HEK293 (cell line): ENCODE data around the gene BTRC.
"Not testable (repeated sequence)": the region's sequence is repeated elsewhere in the genome, so short reads cannot be mapped to it uniquely, and the experiment has no call there.

Experiments
- CTCF ChIA-PET: fragments of 350-600 bp; formaldehyde crosslinking; extraction: SDS; loops from one replicate; lab custom pipeline; 2021; ENCODE audit warnings: antibody characterized with exemption; lab: Yijun Ruan, JAX
- POLR2A ChIA-PET: fragments of 300-600 bp; formaldehyde crosslinking; extraction: SDS; loops from one replicate; lab custom pipeline; 2020; ENCODE audit warnings: antibody characterized with exemption, inconsistent platforms; lab: Yijun Ruan, JAX
- H3K27ac ChIP-seq: fragments of 200-500 bp; sonication (Bioruptor generic); 2 replicates; pipeline ENCODE4 v1.5.1; 2014; ENCODE audit warnings: low read depth, low read length, control low read depth, inconsistent platforms; ENCODE audit errors: extremely low read depth
- H3K36me3 ChIP-seq, 2 experiments: fragments of 200-500 bp in 1 of 2; sonication (Bioruptor generic) in 1 of 2; 1 replicate in 1 of 2; 2 replicates in 1 of 2; pipeline ENCODE4 v1.5.1; 2014 to 2017; ENCODE audit warnings: inconsistent platforms in 2 of 2, low read length in 2 of 2; ENCODE audit not compliant: control insufficient read depth in 2 of 2, insufficient read depth in 1 of 2
- H3K4me1 ChIP-seq: fragments of 200-500 bp; sonication (Bioruptor generic); 2 replicates; pipeline ENCODE4 v1.5.1; 2014; ENCODE audit warnings: mild to moderate bottlenecking, low read length, inconsistent platforms; ENCODE audit not compliant: control insufficient read depth, insufficient read depth
- H3K4me3 ChIP-seq: 2 replicates; pipeline ENCODE4 v1.5.1; 2011; ENCODE audit warnings: low read depth, mild to moderate bottlenecking, control low read depth, low read length, moderate library complexity
- H3K9me3 ChIP-seq: fragments of 200-500 bp; sonication (Bioruptor generic); 2 replicates; pipeline ENCODE4 v1.5.1; 2014; ENCODE audit warnings: low read depth, low read length, inconsistent platforms; ENCODE audit not compliant: control insufficient read depth, insufficient read depth
- GLI4 ChIP-seq: fragments of 450-650 bp; formaldehyde crosslinking; IDR thresholded peaks from 2 replicates; pipeline ENCODE4 v1.5.1; 2016; ENCODE audit warnings: missing biosample characterization, missing genetic modification characterization
- GLIS1 ChIP-seq: fragments of 450-650 bp; formaldehyde crosslinking; IDR thresholded peaks from 2 replicates; pipeline ENCODE4 v1.5.1; 2016; ENCODE audit warnings: missing biosample characterization, missing genetic modification characterization
- HOXD13 ChIP-seq: sonication (generic); formaldehyde crosslinking; IDR thresholded peaks from 2 replicates; pipeline ENCODE4 v1.8.0; 2022; ENCODE audit warnings: missing genetic modification reagents, borderline replicate concordance
- KLF1 ChIP-seq: fragments of 450-650 bp; formaldehyde crosslinking; IDR thresholded peaks from 2 replicates; pipeline ENCODE4 v1.5.1; 2016; ENCODE audit warnings: missing biosample characterization, missing genetic modification characterization
- KLF8 ChIP-seq: fragments of 450-650 bp; formaldehyde crosslinking; IDR thresholded peaks from 2 replicates; pipeline ENCODE4 v1.5.1; 2016; ENCODE audit warnings: missing biosample characterization, missing genetic modification characterization
- MEIS1 ChIP-seq: sonication (generic); formaldehyde crosslinking; IDR thresholded peaks from 2 replicates; pipeline ENCODE4 v1.8.1; 2022; ENCODE audit warnings: missing genetic modification reagents, mild to moderate bottlenecking, borderline replicate concordance
- OVOL3 ChIP-seq: fragments of 450-650 bp; formaldehyde crosslinking; IDR thresholded peaks from 2 replicates; pipeline ENCODE4 v1.5.1; 2016; ENCODE audit warnings: missing biosample characterization, missing genetic modification characterization
- SP7 ChIP-seq: fragments of 450-650 bp; formaldehyde crosslinking; IDR thresholded peaks from 2 replicates; pipeline ENCODE4 v1.5.1; 2016; ENCODE audit warnings: missing biosample characterization, missing genetic modification characterization
- ZEB2 ChIP-seq: fragments of 450-650 bp; formaldehyde crosslinking; IDR thresholded peaks from 2 replicates; pipeline ENCODE4 v1.5.1; 2016; ENCODE audit warnings: missing biosample characterization, missing genetic modification characterization
- ZFHX2 ChIP-seq: fragments of 450-650 bp; formaldehyde crosslinking; conservative IDR thresholded peaks from 2 replicates; pipeline ENCODE4 v1.5.1; 2016; ENCODE audit warnings: missing biosample characterization, missing genetic modification characterization
- ZFP69B ChIP-seq: fragments of 450-650 bp; formaldehyde crosslinking; IDR thresholded peaks from 2 replicates; pipeline ENCODE4 v1.5.1; 2016; ENCODE audit warnings: missing biosample characterization, missing genetic modification characterization
- ZNF350 ChIP-seq: fragments of 450-650 bp; formaldehyde crosslinking; IDR thresholded peaks from 2 replicates; pipeline ENCODE4 v1.5.0; 2017; ENCODE audit warnings: missing biosample characterization, mild to moderate bottlenecking, missing genetic modification characterization
- ZNF391 ChIP-seq: fragments of 450-650 bp; formaldehyde crosslinking; IDR thresholded peaks from 2 replicates; pipeline ENCODE4 v1.5.1; 2016; ENCODE audit warnings: low read depth, missing biosample characterization, missing genetic modification characterization, borderline replicate concordance
- ZNF426 ChIP-seq: fragments of 450-650 bp; formaldehyde crosslinking; IDR thresholded peaks from 2 replicates; pipeline ENCODE4 v1.5.1; 2017; ENCODE audit warnings: missing biosample characterization, missing genetic modification characterization, mild to moderate bottlenecking, inconsistent platforms, moderate library complexity
- ZNF549 ChIP-seq: fragments of 450-650 bp; IDR thresholded peaks from 2 replicates; pipeline ENCODE4 v1.5.1; 2018; ENCODE audit warnings: missing biosample characterization, missing genetic modification characterization, mild to moderate bottlenecking, inconsistent platforms, moderate library complexity
- ZNF600 ChIP-seq: fragments of 450-650 bp; formaldehyde crosslinking; IDR thresholded peaks from 2 replicates; pipeline ENCODE4 v1.5.1; 2016; ENCODE audit warnings: missing biosample characterization, missing genetic modification characterization
- ZNF621 ChIP-seq: fragments of 450-650 bp; formaldehyde crosslinking; IDR thresholded peaks from 2 replicates; pipeline ENCODE4 v1.5.1; 2017; ENCODE audit warnings: missing biosample characterization, missing genetic modification characterization
- ZNF768 ChIP-seq: fragments of 450-650 bp; formaldehyde crosslinking; IDR thresholded peaks from 2 replicates; pipeline ENCODE4 v1.5.1; 2018; ENCODE audit warnings: missing biosample characterization, mild to moderate bottlenecking, missing genetic modification characterization
- ZSCAN30 ChIP-seq: fragments of 450-650 bp; IDR thresholded peaks from 2 replicates; pipeline ENCODE4 v1.5.1; 2018; ENCODE audit warnings: missing biosample characterization, mild to moderate bottlenecking, missing genetic modification characterization, moderate library complexity
- TF ChIP-seq, protein P1 (sequence below): fragments of 450-650 bp; formaldehyde crosslinking; IDR thresholded peaks from 2 replicates; pipeline ENCODE4 v1.5.1; 2016; ENCODE audit warnings: missing biosample characterization, missing genetic modification characterization
- TF ChIP-seq, protein P2 (sequence below): fragments of 450-650 bp; formaldehyde crosslinking; IDR thresholded peaks from 2 replicates; pipeline ENCODE4 v1.5.1; 2016; ENCODE audit warnings: missing biosample characterization, missing genetic modification characterization, borderline replicate concordance
- TF ChIP-seq, protein P3 (sequence below): fragments of 450-650 bp; formaldehyde crosslinking; IDR thresholded peaks from 2 replicates; pipeline ENCODE4 v1.5.1; 2017; ENCODE audit warnings: missing biosample characterization, missing genetic modification characterization
- TF ChIP-seq, protein P4 (sequence below): fragments of 450-650 bp; formaldehyde crosslinking; IDR thresholded peaks from 2 replicates; pipeline ENCODE4 v1.5.1; 2016; ENCODE audit warnings: missing biosample characterization, missing genetic modification characterization

BTRC gene

DNA sequence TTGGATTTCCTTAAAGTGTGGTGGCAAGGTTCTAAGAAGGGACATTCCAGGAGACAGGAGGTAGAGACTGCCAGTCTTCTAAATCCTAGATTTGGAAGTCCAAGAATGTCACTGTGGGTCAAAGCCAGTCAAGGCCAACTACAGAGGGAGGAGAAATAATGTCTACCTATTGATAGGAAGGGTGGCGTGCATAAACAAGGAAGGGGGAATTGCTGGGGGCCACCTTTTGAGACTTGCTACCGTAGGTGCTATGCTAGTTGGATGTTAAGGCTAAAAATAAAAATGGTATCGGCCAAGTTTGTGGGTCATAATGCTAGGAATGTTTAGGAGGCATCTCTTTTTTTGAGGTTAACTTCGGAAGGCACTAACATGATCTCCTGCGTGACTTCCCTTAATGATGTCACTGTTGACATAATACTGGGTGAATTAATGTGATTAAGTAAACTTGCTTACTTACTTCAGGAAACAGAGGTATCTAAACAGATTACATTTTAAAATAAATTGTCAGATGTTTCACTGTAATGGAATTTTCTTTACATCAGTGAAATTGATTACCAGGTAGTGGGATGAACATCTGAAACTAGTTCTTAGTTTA is 4.8 kb downstream of the BTRC start (continued):
- TF ChIP-seq, protein P1, sequence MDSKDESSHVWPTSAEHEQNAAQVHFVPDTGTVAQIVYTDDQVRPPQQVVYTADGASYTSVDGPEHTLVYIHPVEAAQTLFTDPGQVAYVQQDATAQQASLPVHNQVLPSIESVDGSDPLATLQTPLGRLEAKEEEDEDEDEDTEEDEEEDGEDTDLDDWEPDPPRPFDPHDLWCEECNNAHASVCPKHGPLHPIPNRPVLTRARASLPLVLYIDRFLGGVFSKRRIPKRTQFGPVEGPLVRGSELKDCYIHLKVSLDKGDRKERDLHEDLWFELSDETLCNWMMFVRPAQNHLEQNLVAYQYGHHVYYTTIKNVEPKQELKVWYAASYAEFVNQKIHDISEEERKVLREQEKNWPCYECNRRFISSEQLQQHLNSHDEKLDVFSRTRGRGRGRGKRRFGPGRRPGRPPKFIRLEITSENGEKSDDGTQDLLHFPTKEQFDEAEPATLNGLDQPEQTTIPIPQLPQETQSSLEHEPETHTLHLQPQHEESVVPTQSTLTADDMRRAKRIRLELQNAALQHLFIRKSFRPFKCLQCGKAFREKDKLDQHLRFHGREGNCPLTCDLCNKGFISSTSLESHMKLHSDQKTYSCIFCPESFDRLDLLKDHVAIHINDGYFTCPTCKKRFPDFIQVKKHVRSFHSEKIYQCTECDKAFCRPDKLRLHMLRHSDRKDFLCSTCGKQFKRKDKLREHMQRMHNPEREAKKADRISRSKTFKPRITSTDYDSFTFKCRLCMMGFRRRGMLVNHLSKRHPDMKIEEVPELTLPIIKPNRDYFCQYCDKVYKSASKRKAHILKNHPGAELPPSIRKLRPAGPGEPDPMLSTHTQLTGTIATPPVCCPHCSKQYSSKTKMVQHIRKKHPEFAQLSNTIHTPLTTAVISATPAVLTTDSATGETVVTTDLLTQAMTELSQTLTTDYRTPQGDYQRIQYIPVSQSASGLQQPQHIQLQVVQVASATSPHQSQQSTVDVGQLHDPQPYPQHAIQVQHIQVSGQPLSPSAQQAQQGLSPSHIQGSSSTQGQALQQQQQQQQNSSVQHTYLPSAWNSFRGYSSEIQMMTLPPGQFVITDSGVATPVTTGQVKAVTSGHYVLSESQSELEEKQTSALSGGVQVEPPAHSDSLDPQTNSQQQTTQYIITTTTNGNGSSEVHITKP (tag by site-specific recombination): peak; percentile 88
- TF ChIP-seq ZSCAN30 (tag by site-specific recombination): no peak
- TF ChIP-seq, protein P2, sequence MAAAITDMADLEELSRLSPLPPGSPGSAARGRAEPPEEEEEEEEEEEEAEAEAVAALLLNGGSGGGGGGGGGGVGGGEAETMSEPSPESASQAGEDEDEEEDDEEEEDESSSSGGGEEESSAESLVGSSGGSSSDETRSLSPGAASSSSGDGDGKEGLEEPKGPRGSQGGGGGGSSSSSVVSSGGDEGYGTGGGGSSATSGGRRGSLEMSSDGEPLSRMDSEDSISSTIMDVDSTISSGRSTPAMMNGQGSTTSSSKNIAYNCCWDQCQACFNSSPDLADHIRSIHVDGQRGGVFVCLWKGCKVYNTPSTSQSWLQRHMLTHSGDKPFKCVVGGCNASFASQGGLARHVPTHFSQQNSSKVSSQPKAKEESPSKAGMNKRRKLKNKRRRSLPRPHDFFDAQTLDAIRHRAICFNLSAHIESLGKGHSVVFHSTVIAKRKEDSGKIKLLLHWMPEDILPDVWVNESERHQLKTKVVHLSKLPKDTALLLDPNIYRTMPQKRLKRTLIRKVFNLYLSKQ (tag by site-specific recombination): no peak
- no peak for TF ChIP-seq GLI4 (tag by site-specific recombination)
- TF ChIP-seq ZNF350 (tag by site-specific recombination): no peak
- TF ChIP-seq HOXD13 (CRISPR knock-in tag): no peak
- 0 out of 2 replicates have a peak, but pooled peaks have one; percentile 16 for TF ChIP-seq ZEB2 (tag by site-specific recombination)
- no peak for TF ChIP-seq OVOL3 (tag by site-specific recombination)
- TF ChIP-seq ZNF768: no peak
- no peak for TF ChIP-seq ZNF391 (tag by site-specific recombination)
- TF ChIP-seq, protein P3, sequence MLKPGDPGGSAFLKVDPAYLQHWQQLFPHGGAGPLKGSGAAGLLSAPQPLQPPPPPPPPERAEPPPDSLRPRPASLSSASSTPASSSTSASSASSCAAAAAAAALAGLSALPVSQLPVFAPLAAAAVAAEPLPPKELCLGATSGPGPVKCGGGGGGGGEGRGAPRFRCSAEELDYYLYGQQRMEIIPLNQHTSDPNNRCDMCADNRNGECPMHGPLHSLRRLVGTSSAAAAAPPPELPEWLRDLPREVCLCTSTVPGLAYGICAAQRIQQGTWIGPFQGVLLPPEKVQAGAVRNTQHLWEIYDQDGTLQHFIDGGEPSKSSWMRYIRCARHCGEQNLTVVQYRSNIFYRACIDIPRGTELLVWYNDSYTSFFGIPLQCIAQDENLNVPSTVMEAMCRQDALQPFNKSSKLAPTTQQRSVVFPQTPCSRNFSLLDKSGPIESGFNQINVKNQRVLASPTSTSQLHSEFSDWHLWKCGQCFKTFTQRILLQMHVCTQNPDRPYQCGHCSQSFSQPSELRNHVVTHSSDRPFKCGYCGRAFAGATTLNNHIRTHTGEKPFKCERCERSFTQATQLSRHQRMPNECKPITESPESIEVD (tag by site-specific recombination): peak; percentile 28
- no peak for TF ChIP-seq MEIS1 (CRISPR knock-in tag)
- no peak for TF ChIP-seq ZNF621 (tag by site-specific recombination)
- TF ChIP-seq ZNF426 (tag by site-specific recombination): no peak
- no peak for TF ChIP-seq ZNF549 (tag by site-specific recombination)
- no peak for TF ChIP-seq ZFP69B
- TF ChIP-seq KLF8 (tag by site-specific recombination): 0 out of 2 replicates have a peak, but pooled peaks have one; percentile 20
- TF ChIP-seq, all 188 proteins: peak for 16

DNA sequence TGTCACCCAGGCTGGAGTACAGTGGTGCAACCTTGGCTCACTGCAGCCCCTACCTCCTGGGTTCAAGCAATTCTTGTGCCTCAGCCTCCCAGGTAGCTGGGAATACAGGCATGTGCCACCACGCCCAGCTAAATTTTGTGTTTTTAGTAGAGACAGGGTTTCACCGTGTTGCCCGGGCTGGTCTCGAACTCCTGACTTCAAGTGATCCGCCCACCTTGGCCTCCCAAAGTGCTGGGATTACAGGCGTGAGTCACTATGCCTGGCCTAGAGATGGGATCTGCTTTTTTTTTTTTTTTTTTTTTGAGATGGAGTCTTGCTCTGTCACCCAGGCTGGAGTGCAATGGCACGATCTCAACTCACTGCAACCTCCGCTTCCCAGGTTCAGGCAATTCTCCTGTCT is 6.1 kb downstream of the BTRC start:
- H3K36me3 ChIP-seq, H3K4me1 ChIP-seq, H3K27ac ChIP-seq, H3K9me3 ChIP-seq, H3K4me3 ChIP-seq: not testable (repeated sequence)
- ChIA-PET CTCF (interaction anchor here (0.6 to 0.7 kb wide), 2 partner anchors 13 to 85 kb away, joined by 3 to 4 read pairs; no protein-coding TSS in a partner anchor), POLR2A (interaction anchor here (0.8 kb wide), 1 partner anchor 15 kb away, joined by 7 read pairs; no protein-coding TSS in a partner anchor)
- TF ChIP-seq KLF1 (tag by site-specific recombination): 0 out of 2 replicates have a peak, but pooled peaks have one; percentile 17
- TF ChIP-seq GLIS1: peak; percentile 51
- TF ChIP-seq ZNF600 (tag by site-specific recombination): peak; percentile 82
- TF ChIP-seq SP7 (tag by site-specific recombination): peak; percentile 44; the same call in 1 of the 2 replicates
- peak; percentile 60 for TF ChIP-seq ZFHX2 (tag by site-specific recombination)
- TF ChIP-seq, protein P1 (tag by site-specific recombination): peak; percentile 32; the same call in 1 of the 2 replicates
- TF ChIP-seq, protein P4, sequence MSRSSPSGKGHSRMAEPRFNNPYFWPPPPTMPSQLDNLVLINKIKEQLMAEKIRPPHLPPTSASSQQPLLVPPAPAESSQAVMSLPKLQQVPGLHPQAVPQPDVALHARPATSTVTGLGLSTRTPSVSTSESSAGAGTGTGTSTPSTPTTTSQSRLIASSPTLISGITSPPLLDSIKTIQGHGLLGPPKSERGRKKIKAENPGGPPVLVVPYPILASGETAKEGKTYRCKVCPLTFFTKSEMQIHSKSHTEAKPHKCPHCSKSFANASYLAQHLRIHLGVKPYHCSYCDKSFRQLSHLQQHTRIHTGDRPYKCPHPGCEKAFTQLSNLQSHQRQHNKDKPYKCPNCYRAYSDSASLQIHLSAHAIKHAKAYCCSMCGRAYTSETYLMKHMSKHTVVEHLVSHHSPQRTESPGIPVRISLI (tag by site-specific recombination): peak; percentile 66
